Kidney (tissue), 14 donors: Measurements from ENCODE around the gene LRRK1. TPM values are rescaled to one million over a fixed set of nuclear protein-coding genes. Genes with fewer than 3 reads are reported as not detected.

Experiments
- DNase-seq, 5 donors: peaks; one replicate each; pipeline ENCODE4 v3.0.0-alpha.2; 2013 to 2020
- FAIRE-seq: peaks from 2 replicates; lab custom pipeline; 2012; peaks lifted over from hg19 to GRCh38; lab: Jason Lieb, UNC
- H3K27ac ChIP-seq, 2 donors: one replicate each; pipeline ENCODE4 v1.7.0; 2013; ENCODE audit warnings: low read depth in 2 of 2, low read length in 2 of 2, inconsistent platforms in 1 of 2
- H3K27me3 ChIP-seq: one replicate; pipeline ENCODE4 v1.7.1; 2013; ENCODE audit warnings: low read length, inconsistent platforms; ENCODE audit not compliant: control insufficient read depth, insufficient read depth
- H3K36me3 ChIP-seq, 3 donors: one replicate each; pipeline versions ENCODE4 v1.7.0 to v1.7.1; 2013; ENCODE audit warnings: low read length in 3 of 3, control low read depth in 1 of 3, inconsistent platforms in 1 of 3; ENCODE audit not compliant: insufficient read depth in 3 of 3, control insufficient read depth in 2 of 3
- H3K4me1 ChIP-seq, 3 donors: one replicate each; pipeline versions ENCODE4 v1.7.0 to v1.7.1; 2013; ENCODE audit warnings: low read length in 3 of 3, inconsistent platforms in 1 of 3, low read depth in 1 of 3; ENCODE audit not compliant: control insufficient read depth in 2 of 3, insufficient read depth in 2 of 3
- H3K4me3 ChIP-seq, 3 donors: one replicate each; pipeline versions ENCODE4 v1.7.0 to v1.8.1; 2013; ENCODE audit warnings: low read length in 3 of 3, control low read depth in 1 of 3, inconsistent platforms in 1 of 3
- H3K9ac ChIP-seq, 3 donors: one replicate each; pipeline versions ENCODE4 v1.7.0 to v1.7.1; 2013; ENCODE audit warnings: low read length in 3 of 3, control low read depth in 1 of 3, inconsistent platforms in 1 of 3
- H3K9me3 ChIP-seq, 3 donors: one replicate each; pipeline versions ENCODE4 v1.7.0 to v1.7.1; 2013; ENCODE audit warnings: low read length in 3 of 3, control low read depth in 1 of 3, inconsistent platforms in 1 of 3; ENCODE audit not compliant: control insufficient read depth in 2 of 3, insufficient read depth in 1 of 3
- CTCF ChIP-seq: IDR thresholded peaks from 3 replicates; pipeline ENCODE4 v1.5.1; 2012; ENCODE audit warnings: mild to moderate bottlenecking, moderate library complexity, borderline replicate concordance; ENCODE audit not compliant: insufficient read depth; ENCODE audit errors: extremely low read depth
- intact Hi-C: fragments of 100-400 bp; cut with DNase I; formaldehyde crosslinking; loops from one replicate; pipeline ENCODE4 v1.11.1; 2022
- polyA plus RNA-seq: library from polyadenylated mRNA; stranded (reverse); fragments of 350-450 nt; fragmentation: Illumina TruSeq; extraction: RNeasy Lipid Tissue Mini Kit (QIAGEN cat#74804); gene quantifications from one replicate; pipeline ENCODE4 v1.2.3, GENCODE V29; 2014; ENCODE audit warnings: low read depth, low replicate concordance; ENCODE audit not compliant: insufficient read depth
- total RNA-seq: library from RNA; stranded (reverse); fragmentation: NEBNext Ultra II Directional; extraction: Animal tissue kit (Norgen Biotek cat#: 25700); gene quantifications from one replicate; pipeline ENCODE4 v1.2.1, GENCODE V29; 2021
- donor health status: control.
- donor health status: control.
- donor health status: control.
- donor health status: control.
- donor health status: control.
- donor health status: DM: yes; HTN: yes; CAD: no.
- donor health status: Normal renal cell carcinoma (clear cell type).

LRRK1 gene
- total and polyA plus RNA-seq, 2 donors from 2014 or later, result 1.1 to 24.9 TPM

DNA sequence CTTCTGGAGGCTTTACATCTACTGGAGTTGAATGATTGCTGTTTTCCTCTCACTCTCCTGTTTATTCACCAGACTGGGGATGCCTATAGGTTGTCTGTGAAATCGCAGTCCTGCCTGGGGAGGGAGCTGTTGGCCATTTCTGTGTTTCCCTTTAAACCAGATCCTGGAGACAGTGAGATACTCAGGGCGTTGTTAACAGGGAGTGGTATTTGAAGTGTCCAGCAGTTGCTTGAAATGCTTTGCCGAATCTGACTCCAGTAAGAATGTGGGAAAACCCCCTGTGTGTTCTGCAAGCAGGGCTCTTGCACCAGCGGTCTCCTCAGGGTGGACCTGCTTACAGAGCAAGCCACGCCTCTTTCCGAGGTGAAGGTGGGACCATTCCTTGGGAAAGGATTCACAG lies 4.3 kb upstream of the LRRK1 start:
- no peaks in the 10 kb centered on the region for H3K36me3 ChIP-seq
- peaks cover 4% of the 10 kb centered on the region for H3K27me3 ChIP-seq
- no peaks in the 10 kb centered on the region for H3K9me3 ChIP-seq
- H3K9ac ChIP-seq, result no peak overlapping the region
- no peak overlapping the region for H3K4me3 ChIP-seq
- DNase-seq (peak in 2 of 5 donors; percentile 4 to 31), FAIRE-seq (no peak)
- intact Hi-C loops, result loop anchor here (5.0 kb wide), 1 partner anchor 92 kb away; no protein-coding TSS in a partner anchor
- TF ChIP-seq CTCF, result no peak
- H3K4me1 ChIP-seq, result no peaks in the 10 kb centered on the region
- H3K27ac ChIP-seq, result no peak overlapping the region

- H3K27ac ChIP-seq, result no peak overlapping the region
- peak overlapping the region; percentile 59 to 62 (median 59) for H3K4me3 ChIP-seq
- peak overlapping the region in 1 of 3 donors; percentile 41 for H3K9ac ChIP-seq
- peak; percentile 77 to 91 (median 82) for DNase-seq
- no peaks in the 10 kb centered on the region for H3K9me3 ChIP-seq
- TF ChIP-seq CTCF, result peak; percentile 92
- H3K36me3 ChIP-seq, result no peaks in the 10 kb centered on the region
- H3K4me1 ChIP-seq, result no peaks in the 10 kb centered on the region
- H3K27me3 ChIP-seq, result peaks cover 7% of the 10 kb centered on the region
- no peak for FAIRE-seq
- intact Hi-C loops, result loop anchor here (5.0 kb wide), 1 partner anchor 89 kb away; no protein-coding TSS in a partner anchor
Observed at GRCh38 chr15:100918034-100918689, 995 bp upstream of the LRRK1 start.

- H3K27ac ChIP-seq, result no peak overlapping the region
Observed at GRCh38 chr15:100919481-100920405, 586 bp downstream of the LRRK1 start.

More at GRCh38 chr15:100919481-100920405, 586 bp downstream of the LRRK1 start:
- Histone ChIP-seq H3K27me3 (peaks cover 7% of the 10 kb centered on the region), H3K36me3 (no peaks in the 10 kb centered on the region), H3K9me3 (no peaks in the 10 kb centered on the region), H3K4me1 (no peaks in the 10 kb centered on the region), H3K9ac (no peak overlapping the region), H3K4me3 (peak overlapping the region in 2 of 3 donors; percentile 18 to 19)
- DNase-seq (peak in 2 of 5 donors; percentile 31 to 43), FAIRE-seq (no peak)
- intact Hi-C loops, result loop anchor here (5.0 kb wide), 1 partner anchor 88 kb away; no protein-coding TSS in a partner anchor
- TF ChIP-seq CTCF, result no peak
